HG03175 (cell line): Measurements from ENCODE around the gene RUBCNL.
"Not testable (repeated sequence)": the region's sequence is repeated elsewhere in the genome, so short reads cannot be mapped to it uniquely, and the experiment has no call there.

Source experiments
- ATAC-seq: cut with Tn5 transposase; IDR thresholded peaks from one replicate; pipeline ENCODE4 v1.9.1; 2021; ENCODE audit warnings: mild to moderate bottlenecking, moderate library complexity; ENCODE audit not compliant: unreplicated experiment

The RUBCNL gene

DNA sequence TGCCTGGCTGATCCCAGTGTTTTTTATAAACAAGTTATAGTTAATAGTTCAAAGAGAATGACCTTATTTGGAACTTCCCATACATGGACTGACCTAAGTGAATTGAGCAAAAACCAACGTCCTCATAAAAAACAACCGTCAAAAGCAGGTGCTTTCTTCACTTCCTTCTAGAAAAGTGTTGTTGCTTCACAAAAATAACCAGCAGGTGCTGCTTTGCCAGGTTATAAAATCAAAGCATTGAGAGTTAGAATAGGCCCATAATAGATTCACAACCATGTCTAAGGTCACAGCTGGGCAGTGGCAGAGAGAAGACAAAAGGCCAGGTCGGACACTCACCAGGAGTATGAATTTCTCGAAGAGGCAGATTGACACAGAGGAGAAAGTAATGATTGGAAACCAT lies 9.5 kb downstream of the RUBCNL start:
- ATAC-seq = peak; percentile 31

DNA sequence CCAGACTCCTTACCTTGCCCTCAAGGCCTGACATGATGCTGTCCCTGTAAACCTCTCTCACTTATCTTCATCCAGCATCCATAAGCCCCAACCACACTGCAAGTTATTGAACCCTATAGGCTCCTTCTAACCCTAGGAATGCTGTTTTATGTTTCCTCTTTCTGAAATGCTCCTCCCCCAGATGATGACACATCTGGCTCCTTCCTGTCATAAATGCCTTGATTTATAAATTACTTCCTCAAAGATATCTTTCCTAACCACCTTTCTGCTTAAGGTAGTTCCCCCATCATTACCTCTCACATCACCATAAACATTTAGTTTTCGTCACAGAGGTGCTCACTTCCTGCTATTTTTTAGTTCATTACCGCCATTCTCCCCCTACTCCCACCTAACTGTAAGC lies 12.3 kb downstream of the RUBCNL start:
- no peak for ATAC-seq

DNA sequence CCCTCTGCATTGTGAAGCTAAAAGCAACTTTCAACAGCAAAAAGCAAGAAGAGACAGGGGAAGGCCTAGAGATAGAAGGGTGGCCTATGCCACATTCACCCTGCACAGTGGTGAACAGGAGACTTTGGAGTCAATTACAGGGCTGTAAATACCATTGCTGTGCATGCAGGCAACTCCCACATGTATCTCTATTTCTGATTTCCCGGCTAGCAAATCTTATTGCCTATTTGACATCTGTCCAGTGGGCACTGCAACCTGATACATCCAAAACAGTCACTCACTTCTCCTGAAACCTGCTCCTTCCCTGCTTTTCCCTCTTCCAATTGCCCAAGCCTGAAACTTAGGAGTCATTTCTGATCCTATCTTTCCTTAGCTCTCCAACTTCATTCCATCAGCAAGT lies 13.4 kb downstream of the RUBCNL start:
- ATAC-seq = no peak

DNA sequence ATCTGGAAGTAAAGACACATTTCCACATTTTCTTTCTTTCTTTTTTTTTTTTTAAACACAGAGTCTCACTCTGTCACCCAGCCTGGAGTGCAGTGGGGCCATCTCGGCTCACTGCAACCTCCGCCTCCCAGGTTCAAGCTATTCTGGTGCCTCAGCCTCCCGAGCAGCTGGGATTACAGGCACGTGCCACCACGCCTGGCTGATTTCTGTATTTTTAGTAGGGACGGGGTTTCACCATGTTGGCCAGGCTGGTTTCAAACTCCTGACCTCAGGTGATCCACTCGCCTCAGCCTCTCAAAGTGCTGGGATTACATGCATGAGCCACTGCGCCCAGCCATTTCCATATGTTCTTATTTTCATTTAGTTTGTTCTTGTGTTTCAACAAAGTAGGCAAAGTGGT lies 14.1 kb downstream of the RUBCNL start:
- not testable (repeated sequence) for ATAC-seq

DNA sequence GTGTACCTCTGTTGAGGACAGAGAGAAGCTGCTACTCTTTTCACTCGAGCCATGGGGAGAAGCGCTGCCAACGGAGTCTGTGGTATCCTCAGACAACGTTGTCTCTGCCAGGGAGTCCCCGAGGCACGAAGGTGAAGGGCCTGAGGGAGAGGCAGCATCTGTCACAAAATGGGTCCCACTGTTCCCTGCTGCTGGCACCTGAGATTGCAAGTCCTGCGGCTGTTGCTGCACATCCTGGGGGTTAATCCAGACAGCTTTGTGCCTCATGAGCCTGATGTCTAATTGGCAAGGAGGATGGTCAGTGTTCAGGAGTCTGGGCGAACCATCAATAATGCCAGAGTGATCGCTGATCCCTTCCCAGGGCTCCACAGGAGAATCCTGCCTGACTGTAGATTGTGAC lies 15.0 kb downstream of the RUBCNL start:
- ATAC-seq = no peak

DNA sequence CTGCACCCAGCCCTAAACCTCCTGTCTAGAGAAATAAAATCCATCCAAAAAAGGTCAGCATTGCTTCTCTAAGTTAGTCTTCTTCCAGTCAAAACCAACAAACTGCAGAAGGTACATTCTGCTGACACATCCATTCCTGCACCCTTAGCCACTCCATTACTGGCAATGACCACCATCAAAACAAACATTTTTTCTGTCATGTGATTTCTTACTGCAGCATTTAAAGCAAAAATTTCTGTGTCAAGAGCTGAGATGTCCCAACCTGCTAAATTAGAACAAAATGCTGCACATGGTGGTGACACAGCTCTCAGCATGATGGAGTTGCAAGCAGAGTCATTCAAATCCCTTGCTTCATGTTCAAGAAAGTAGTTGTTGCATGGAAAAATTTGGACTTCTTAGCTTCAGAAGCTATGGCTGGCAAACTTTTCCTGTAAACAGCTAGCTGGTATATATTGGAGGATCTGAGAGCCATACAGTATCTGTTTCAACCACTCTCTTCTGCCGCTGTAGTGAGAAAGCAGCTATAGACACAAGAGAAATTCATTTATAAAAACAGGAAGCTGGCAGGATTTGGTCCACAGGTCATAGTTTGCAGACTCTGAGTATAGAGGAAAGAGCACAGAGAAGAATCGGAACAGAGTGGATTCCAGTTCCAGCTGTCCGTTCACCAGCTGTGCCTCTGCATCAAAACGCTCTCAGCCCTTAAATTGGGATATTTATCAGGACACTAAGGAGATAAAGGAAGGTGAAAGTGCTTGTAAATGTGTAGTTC lies 17.4 kb downstream of the RUBCNL start:
- peak; percentile 65 for ATAC-seq

DNA sequence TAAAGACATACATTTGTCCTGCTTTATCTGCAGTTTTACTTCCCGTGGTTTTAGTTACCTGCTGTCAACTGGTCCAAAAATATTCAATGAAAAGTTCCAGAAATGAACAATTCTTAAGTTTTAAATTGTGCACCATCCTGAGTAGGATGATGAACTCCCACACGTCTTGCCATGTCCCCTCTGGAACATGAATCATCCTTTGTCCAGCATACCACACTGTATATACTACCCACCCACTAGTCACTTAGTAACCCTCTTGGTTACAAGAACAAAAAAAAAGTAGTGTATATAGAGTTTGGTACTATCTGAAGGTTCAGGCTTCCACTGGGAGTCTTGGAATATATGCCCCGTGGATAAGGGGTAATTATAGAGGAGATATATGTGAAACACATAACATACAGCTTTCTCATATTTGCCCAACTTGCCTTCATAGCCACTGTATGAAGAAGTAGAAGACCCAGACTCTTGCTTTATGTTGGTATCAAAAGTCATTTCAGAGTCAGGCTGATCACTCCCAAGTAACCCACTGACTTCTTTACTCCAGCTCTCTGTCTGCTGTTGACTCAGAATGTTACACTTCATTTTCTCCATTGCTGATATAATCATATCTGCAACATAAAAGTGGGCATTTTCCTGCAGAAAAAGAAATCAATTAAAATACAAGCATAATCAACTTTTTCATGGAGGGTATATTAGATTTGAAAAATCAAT lies 19.3 kb downstream of the RUBCNL start:
- ATAC-seq = no peak

DNA sequence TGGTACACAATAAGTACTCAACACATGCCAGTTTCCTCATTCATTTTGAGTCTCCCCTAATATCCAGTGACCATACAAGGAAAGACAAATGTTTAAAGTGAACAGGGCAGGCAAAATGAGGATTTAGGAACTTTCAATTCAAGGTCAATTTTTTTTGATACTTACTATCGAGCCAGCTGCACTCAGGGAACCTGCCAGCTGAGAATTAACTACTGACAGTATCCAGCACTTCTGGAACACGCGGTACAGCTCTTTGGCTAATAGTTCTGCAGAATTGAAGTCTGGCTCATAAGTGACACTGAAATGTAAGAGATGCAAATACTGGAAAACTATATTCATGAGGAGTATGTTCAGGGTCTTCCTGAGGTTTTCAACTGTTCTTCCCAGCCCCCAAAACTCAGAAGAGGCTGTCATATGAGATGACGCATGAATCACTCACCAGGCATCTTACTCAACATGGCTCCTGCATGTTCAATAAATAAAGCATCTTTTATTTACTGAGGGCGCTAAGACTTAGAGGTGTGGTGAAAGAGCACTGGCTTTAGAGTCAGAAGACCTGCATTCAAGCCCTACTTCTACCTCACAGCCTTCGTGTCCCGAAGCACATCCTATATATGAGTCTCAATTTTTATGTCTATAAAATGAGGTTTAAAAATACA lies 25.6 kb downstream of the RUBCNL start:
- ATAC-seq = no peak

DNA sequence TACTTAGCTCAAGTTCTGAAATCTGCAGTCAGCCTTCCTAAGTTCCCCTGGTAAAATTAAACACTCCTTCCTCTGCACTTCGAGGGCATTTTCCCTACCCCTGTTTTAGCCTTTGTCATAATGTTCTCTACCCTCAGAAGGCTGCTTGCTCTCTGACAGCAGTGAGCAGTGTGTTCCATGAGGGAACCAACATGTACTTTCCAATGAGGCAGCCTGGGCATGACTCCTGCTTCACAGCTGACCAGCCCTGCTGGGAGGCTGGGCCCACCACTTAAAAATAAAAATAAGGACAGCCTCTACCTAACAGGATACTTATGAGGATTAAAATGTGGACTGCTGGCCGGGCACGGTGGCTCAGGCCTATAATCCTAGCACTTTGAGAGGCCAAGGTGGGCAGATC lies 26.4 kb downstream of the RUBCNL start:
- ATAC-seq = no peak

DNA sequence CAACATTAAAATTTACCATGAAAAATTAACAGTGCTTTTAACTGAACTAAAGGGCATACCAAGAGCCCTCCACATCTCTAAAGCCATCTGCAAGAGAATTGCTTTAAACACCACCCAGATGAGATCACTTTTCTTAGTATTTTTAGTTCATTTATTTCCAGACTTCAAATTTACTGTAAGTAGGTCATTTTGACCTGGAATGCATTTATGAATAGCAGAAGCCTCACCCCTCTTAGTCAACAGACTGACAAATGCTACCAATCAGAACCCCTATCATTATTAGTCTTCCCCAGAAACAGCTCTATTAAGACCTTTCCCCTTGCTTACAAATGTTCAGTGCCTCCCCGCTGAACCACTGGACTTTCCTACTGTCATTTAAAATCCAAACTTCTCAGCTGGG lies 27.3 kb downstream of the RUBCNL start:
- no peak for ATAC-seq

DNA sequence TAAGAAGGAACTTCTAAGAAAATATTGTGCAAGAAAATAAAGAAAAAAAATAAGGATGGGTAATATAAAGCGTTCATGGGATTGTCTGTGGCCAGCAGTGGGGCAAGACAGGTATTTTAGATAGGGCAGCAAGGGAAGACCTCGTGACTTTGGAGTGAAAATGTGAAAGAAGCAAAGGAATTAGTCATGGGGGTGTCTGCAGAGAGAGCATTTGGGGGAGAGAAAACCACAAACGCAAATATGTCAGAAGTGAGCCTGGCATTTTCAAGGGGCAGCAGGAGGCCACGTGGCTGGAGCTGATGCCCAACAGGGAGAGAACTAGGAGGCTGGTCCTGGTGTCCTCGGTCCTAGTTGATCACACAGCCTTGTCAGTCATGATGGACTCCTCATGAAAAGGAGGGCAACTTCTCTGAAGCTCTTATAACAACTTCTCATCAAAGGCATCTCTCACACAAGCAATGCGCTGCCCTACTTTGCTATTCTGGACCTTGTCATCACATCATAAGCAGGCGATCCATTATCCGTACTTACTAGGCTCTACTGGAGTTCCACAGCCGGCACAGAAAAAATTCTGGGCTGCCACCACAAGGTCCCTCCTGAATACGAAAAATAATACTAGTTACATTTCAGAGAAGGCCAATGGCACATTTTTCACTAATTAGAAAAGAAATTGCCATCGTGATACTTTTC lies 31.0 kb downstream of the RUBCNL start:
- no peak for ATAC-seq

DNA sequence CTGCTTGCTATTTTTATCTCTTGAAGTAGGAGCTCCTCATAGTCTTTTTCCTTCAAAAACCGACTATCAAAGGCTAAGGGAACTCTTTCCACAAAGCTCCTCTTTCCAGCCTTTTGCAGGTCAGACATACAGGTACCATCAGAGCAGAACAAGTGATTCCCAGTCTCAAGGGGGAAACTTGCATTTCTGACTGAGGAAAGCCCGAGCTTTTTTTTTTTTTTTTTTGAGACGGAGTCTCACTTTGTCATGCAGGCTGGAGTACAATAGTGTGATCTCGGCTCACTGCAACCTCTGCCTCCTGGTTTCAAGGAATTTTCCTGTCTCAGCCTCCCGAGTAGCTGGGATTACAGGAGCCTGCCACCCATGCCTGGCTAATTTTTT lies 32.0 kb downstream of the RUBCNL start:
- ATAC-seq = no peak

DNA sequence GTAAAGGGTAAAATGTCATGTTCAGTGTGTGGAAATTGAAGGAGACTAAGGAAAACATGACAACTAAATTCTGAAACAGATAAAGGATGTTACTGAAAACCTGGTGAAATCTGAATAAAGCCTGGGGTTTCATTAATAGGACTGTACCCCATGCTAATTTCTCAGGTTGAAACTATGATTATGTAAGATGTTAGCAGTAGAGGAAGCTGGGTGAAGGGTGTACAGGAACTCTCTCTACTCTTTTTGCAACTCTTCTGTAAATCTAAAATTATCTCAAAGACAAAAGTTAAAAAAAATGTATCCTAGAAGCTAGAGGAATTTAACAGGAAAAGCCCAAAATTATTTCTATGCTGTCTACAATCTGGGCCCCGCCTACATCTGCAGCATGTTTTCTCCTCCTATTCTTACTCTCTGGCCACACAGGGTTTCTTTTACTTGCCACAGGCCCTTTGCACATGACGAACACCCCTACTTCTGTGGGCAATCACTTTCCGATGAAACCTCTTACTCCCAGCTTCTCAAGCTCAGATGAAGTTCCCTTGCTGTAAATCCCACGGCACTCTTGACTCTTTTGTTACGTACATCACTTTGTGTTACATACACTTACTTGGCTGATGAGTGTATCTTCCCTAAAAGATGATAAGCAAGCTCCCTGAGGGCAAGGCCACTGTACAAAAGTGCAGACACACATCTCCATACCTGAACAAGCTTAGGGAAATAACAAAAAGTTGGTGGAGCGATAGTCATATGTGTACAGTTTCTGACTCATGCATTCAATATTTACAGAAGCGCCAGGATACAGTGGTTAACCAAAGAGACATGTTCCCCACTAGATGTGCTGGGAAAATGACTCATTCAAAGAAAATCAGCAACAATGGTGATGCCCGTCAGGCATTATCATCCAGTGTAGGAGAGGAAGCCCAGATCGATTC lies 32.6 kb downstream of the RUBCNL start:
- ATAC-seq = no peak

DNA sequence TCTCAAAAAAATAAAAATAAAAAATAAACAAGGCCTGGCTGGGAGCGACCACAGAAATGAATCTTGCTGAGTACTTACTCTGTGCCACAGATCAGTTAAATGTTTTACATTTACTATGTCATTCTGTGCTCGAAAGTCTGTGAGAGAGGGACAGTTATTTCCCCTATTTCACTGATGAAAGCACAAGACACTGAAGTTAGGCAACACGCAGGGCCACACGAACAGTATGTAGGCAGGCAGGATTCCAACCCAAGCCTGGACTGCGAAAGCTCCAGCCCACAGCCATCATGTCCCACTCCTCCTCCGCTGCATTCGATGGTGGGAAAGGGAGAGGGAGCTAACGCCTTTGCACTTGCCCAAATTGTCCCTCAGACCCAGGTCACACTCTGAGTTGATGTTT lies 34.2 kb downstream of the RUBCNL start:
- no peak for ATAC-seq

DNA sequence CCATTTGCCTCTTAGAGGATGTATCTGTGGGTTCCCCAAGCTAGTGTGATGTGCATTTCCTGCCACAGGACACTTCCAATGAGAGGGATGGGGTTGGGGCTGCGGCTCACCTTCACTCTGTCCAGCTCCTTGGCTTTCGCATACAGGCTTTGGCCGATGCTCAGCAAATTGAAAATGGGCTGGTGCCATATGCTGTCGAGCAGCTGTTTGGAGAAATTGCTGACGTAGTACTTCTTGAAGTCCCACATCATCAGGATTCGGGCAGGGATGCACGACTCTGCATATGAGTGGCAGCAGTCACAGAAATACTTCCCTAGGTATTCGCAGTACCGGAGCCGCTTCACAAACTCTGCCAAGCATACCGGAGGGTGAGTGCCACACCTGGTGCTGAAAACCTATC lies 37.0 kb downstream of the RUBCNL start:
- ATAC-seq = no peak

DNA sequence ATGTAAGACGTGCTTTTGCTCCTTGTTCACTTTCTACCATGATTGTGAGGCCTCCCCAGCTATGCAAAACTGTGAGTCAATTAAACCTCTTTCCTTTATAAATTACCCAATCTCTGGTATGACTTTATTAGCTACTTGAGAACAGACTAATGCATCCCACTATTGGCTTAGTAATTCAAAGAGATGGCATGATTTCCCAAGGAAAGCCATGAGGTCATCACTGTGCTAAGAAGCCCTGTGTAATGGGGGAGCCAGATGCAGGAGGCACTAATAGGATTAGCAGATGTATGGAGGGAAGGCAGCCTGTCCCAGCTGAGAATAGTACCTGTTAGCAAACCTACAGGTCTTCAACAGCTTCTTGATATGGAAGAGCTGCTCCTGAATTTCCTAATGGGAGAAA lies 38.1 kb downstream of the RUBCNL start:
- no peak for ATAC-seq

DNA sequence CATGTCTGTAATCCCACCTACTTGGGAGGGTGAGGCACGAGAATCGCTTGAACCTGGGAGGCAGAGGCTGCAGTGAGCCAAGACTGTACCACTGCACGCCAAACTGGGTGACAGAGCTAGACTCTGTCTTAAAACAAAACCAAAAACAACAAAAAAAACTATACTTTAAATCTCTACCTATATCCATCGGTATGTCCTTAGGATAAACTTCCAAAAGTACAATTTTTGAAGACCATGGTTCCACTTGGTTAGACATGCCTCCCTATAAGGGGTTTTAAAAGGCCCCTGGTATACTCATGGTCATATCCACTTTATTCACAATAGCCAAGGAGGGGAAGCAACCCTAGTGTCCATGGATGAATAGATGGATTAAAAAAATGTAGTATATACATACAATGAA lies 39.8 kb downstream of the RUBCNL start:
- no peak for ATAC-seq

DNA sequence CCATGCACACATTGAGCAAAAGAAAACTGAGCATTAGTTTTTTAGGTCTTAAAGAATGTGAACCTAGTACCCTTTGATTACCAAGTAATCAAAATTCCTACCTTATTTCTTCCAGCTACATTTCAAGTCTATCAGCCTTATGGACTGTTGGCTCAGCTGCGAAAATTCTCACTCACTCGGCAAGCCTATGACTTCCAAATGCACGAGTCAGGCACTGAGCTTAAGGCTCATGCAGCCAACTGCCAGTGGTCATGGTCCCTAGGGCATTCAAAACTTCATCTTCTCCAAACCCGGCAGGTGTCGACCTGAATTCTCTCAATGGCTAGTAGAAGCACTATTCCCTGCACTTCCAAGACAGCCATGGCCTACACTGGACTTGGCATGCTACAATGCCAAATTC lies 41.2 kb downstream of the RUBCNL start:
- ATAC-seq = no peak

DNA sequence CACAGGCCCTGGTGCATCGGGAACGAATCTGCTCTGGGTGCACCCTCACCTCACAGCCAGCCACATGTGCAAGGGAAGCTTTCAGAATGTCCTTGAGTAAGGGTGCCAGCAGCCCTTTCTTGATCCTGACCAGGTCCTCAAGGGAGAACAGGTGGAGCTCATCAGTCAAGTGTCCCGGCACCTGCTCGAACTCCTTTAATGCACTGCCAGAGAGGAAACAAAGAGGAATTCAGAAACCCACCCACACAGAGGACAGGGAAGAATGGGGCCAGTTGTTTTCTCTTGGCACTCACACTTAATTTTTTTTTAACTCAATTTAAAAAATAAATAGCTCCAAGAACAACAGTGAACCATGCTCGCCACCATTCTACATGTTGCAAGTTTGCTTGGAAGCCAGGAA lies 41.7 kb downstream of the RUBCNL start:
- ATAC-seq = no peak

DNA sequence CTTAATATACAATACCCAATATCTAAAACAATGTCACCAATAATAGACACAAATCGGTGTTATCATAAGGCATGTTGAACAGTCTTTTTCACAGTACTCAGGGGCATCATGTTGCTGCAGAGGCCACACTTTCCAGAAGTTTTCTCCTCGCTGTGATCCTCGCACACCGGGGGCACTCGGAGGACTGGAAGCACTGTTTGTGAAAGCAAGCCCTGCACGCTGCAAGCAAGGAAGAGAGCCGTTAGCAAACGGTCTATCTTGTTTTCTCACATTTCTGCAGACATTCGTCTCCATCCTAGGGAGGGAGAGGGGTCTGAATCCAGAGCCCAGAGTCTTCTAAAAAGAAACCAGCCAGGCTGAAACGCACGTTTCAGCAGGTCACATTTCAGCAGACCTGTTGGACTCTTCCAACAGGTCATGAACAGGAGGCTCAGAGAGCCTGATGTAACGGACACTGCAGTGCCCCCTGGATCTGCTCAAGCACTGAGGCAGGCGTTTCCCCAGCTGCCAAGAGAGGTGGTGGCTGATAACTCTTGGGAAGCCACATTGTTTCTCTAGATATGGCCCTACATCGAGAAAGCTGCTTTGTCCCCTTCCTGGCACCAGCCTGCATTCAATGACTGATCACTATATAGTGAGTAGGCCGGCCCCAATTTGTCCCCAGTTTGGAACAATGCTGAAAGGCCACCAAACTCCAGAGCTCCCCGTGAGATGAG lies 43.6 kb downstream of the RUBCNL start:
- ATAC-seq = no peak
